H1 (cell line): ENCODE measurements around the gene TMEM235. TPM values are rescaled to one million over a fixed set of nuclear protein-coding genes. Genes with fewer than 3 reads are reported as not detected.

Experiments
- CTCF ChIA-PET: fragments of 300-600 bp; sonication (Branson Sonifier 250); formaldehyde crosslinking; loops from one replicate; lab custom pipeline; 2021; ENCODE audit not compliant: partially characterized antibody; lab: Charles Lee
- POLR2A ChIA-PET: fragments of 300-600 bp; sonication (Branson Sonifier 250); formaldehyde crosslinking; loops from one replicate; lab custom pipeline; 2021; ENCODE audit warnings: inconsistent platforms; ENCODE audit not compliant: partially characterized antibody; lab: Charles Lee
- DNase-seq, 2 experiments: peaks; one replicate each; pipeline versions ENCODE4 v3.0.0 to v3.0.0-alpha.2; 2010 to 2022; ENCODE audit warnings: low spot score in 2 of 2, low read depth in 1 of 2, mixed read lengths in 1 of 2
- FAIRE-seq: peaks from 2 replicates; lab custom pipeline; 2011; peaks lifted over from hg19 to GRCh38; lab: Jason Lieb, UNC
- H2AFZ ChIP-seq: 2 replicates; pipeline ENCODE4 v1.8.1; 2012; ENCODE audit warnings: low read length, inconsistent platforms
- H2AK5ac ChIP-seq: 2 replicates; pipeline ENCODE4 v1.6.1; 2013; ENCODE audit warnings: low read depth, low read length
- H2BK120ac ChIP-seq: replicated peaks from 2 replicates; pipeline ENCODE3; 2013; ENCODE audit warnings: low read depth, low read length, inconsistent platforms
- H2BK12ac ChIP-seq: 2 replicates; pipeline ENCODE4 v1.6.1; 2013; ENCODE audit warnings: low read depth, low read length
- H2BK15ac ChIP-seq: 2 replicates; pipeline ENCODE4 v1.6.1; 2013; ENCODE audit warnings: low read length
- H2BK20ac ChIP-seq: 2 replicates; pipeline ENCODE4 v1.6.1; 2013; ENCODE audit warnings: low read length
- H2BK5ac ChIP-seq: 2 replicates; pipeline ENCODE4 v1.6.1; 2013; ENCODE audit warnings: low read depth, low read length
- H3K14ac ChIP-seq: 2 replicates; pipeline ENCODE4 v1.6.1; 2013; ENCODE audit warnings: inconsistent platforms; ENCODE audit not compliant: insufficient read length
- H3K18ac ChIP-seq: 2 replicates; pipeline ENCODE4 v1.6.1; 2013; ENCODE audit warnings: low read length; ENCODE audit errors: extremely low read depth
- H3K23ac ChIP-seq: 2 replicates; pipeline ENCODE4 v1.6.1; 2013; ENCODE audit warnings: inconsistent platforms; ENCODE audit not compliant: insufficient read length
- H3K23me2 ChIP-seq: 2 replicates; pipeline ENCODE4 v1.6.1; 2013; ENCODE audit warnings: low read depth, low read length
- H3K27ac ChIP-seq: 2 replicates; pipeline ENCODE4 v1.6.1; 2011; ENCODE audit warnings: low read depth, low read length, inconsistent platforms
- H3K27me3 ChIP-seq, 4 experiments: replicated peaks in 1 of 4; 1 replicate in 1 of 4; 2 replicates in 3 of 4; pipeline versions ENCODE4 v1.6.1 to v1.8.1; 2011 to 2013; ENCODE audit warnings: low read length in 3 of 4, mild to moderate bottlenecking in 3 of 4, inconsistent platforms in 2 of 4, mixed read lengths in 2 of 4, moderate library complexity in 1 of 4; ENCODE audit not compliant: control insufficient read depth in 3 of 4, insufficient read depth in 3 of 4; ENCODE audit errors: extremely low read depth in 1 of 4
- H3K36me3 ChIP-seq, 4 experiments: 2 replicates each; pipeline versions ENCODE4 v1.6.1 to v1.8.1; 2011 to 2013; ENCODE audit warnings: mild to moderate bottlenecking in 4 of 4, low read length in 3 of 4, moderate library complexity in 2 of 4, control low read depth in 1 of 4, inconsistent platforms in 1 of 4; ENCODE audit not compliant: insufficient read depth in 4 of 4, control insufficient read depth in 2 of 4
- H3K4ac ChIP-seq: replicated peaks from 2 replicates; pipeline ENCODE3; 2013; ENCODE audit warnings: low read length, low read depth, mixed read lengths, inconsistent platforms; ENCODE audit not compliant: insufficient read length
- H3K4me1 ChIP-seq, 4 experiments: replicated peaks in 1 of 4; 1 replicate in 1 of 4; 2 replicates in 3 of 4; pipeline versions ENCODE4 v1.6.1 to v1.8.1; 2011 to 2013; ENCODE audit warnings: low read length in 3 of 4, inconsistent platforms in 2 of 4, mixed read lengths in 1 of 4; ENCODE audit not compliant: insufficient read depth in 4 of 4, control insufficient read depth in 3 of 4
- H3K4me2 ChIP-seq, 2 experiments: 2 replicates each; pipeline versions ENCODE4 v1.6.1 to v1.8.1; 2011 to 2013; ENCODE audit warnings: low read depth in 2 of 2, low read length in 2 of 2, control low read depth in 1 of 2, inconsistent platforms in 1 of 2, mild to moderate bottlenecking in 1 of 2; ENCODE audit not compliant: insufficient read depth in 1 of 2
- H3K4me3 ChIP-seq, 4 experiments: fragments of 200-600, 300-600 bp in 1 of 4; sonication (generic), shearing (Covaris generic), sonication (Bioruptor Twin) in 1 of 4; 2 replicates each; pipeline versions ENCODE4 v1.5.1 to v1.8.1; 2011 to 2016; ENCODE audit warnings: low read length in 4 of 4, low read depth in 3 of 4, control low read depth in 2 of 4, inconsistent platforms in 2 of 4, mild to moderate bottlenecking in 2 of 4, mixed read lengths in 1 of 4, moderate library complexity in 1 of 4; ENCODE audit not compliant: insufficient read depth in 2 of 4; ENCODE audit errors: extremely low read depth in 1 of 4
- H3K56ac ChIP-seq: replicated peaks from 2 replicates; pipeline ENCODE3; 2013; ENCODE audit warnings: low read depth, mild to moderate bottlenecking, mixed read lengths, low read length, inconsistent platforms; ENCODE audit not compliant: insufficient read length
- H3K79me1 ChIP-seq: 2 replicates; pipeline ENCODE4 v1.6.1; 2013; ENCODE audit warnings: low read depth, low read length, control low read depth
- H3K79me2 ChIP-seq, 2 experiments: 2 replicates each; pipeline versions ENCODE4 v1.6.1 to v1.8.1; 2012 to 2013; ENCODE audit warnings: low read length in 2 of 2, mild to moderate bottlenecking in 2 of 2, inconsistent platforms in 1 of 2; ENCODE audit not compliant: insufficient read depth in 2 of 2, control insufficient read depth in 1 of 2
- H3K9ac ChIP-seq, 4 experiments: replicated peaks in 1 of 4; 1 replicate in 1 of 4; 2 replicates in 3 of 4; pipeline versions ENCODE4 v1.6.1 to v1.8.1; 2011 to 2013; ENCODE audit warnings: low read depth in 3 of 4, low read length in 3 of 4, control low read depth in 2 of 4, mild to moderate bottlenecking in 2 of 4, moderate library complexity in 2 of 4, inconsistent platforms in 1 of 4; ENCODE audit errors: extremely low read depth in 1 of 4
- H3K9me3 ChIP-seq, 2 experiments: 2 replicates each; pipeline versions ENCODE4 v1.6.1 to v1.8.1; 2012 to 2013; ENCODE audit warnings: mild to moderate bottlenecking in 2 of 2, moderate library complexity in 2 of 2, control low read depth in 1 of 2, inconsistent platforms in 1 of 2, low read depth in 1 of 2, low read length in 1 of 2, mixed read lengths in 1 of 2; ENCODE audit not compliant: insufficient read depth in 2 of 2
- H4K20me1 ChIP-seq, 2 experiments: replicated peaks in 1 of 2; 2 replicates each; pipeline versions ENCODE3 to v1.8.1; 2011 to 2013; ENCODE audit warnings: inconsistent platforms in 2 of 2, low read length in 2 of 2, mild to moderate bottlenecking in 1 of 2; ENCODE audit not compliant: insufficient read depth in 2 of 2, control insufficient read depth in 1 of 2
- H4K5ac ChIP-seq: 2 replicates; pipeline ENCODE4 v1.6.1; 2013; ENCODE audit warnings: low read length, low read depth, mixed read lengths, inconsistent platforms; ENCODE audit not compliant: insufficient read length
- H4K8ac ChIP-seq: 2 replicates; pipeline ENCODE4 v1.8.0; 2013; ENCODE audit warnings: mild to moderate bottlenecking, moderate library complexity, low read length, inconsistent platforms; ENCODE audit not compliant: insufficient read depth; ENCODE audit errors: extremely low read depth
- H4K91ac ChIP-seq: replicated peaks from 2 replicates; pipeline ENCODE3; 2013; ENCODE audit warnings: low read length, mixed read lengths, inconsistent platforms; ENCODE audit not compliant: insufficient read length
- BRCA1 ChIP-seq: IDR thresholded peaks from 2 replicates; pipeline ENCODE4 v1.6.1; 2012; ENCODE audit warnings: low read depth, low read length, improper control_type of control experiment
- CREB1 ChIP-seq: IDR thresholded peaks from 2 replicates; pipeline ENCODE4 v1.6.1; 2012; ENCODE audit warnings: inconsistent platforms
- EP300 ChIP-seq, 2 experiments: IDR thresholded peaks; 1 replicate in 1 of 2; 2 replicates in 1 of 2; pipeline ENCODE4 v1.6.1; 2011 to 2012; ENCODE audit warnings: low read depth in 2 of 2, low read length in 2 of 2, mild to moderate bottlenecking in 2 of 2, borderline replicate concordance in 1 of 2, inconsistent platforms in 1 of 2, moderate library complexity in 1 of 2
- JUND ChIP-seq: IDR thresholded peaks from 2 replicates; pipeline ENCODE4 v1.6.1; 2011; ENCODE audit warnings: mild to moderate bottlenecking, improper control_type of control experiment, low read length
- MAX ChIP-seq: IDR thresholded peaks from 2 replicates; pipeline ENCODE4 v1.6.1; 2012; ENCODE audit warnings: inconsistent platforms
- NANOG ChIP-seq: IDR thresholded peaks from 2 replicates; pipeline ENCODE4 v1.6.1; 2011; ENCODE audit warnings: low read length, low read depth, mild to moderate bottlenecking, inconsistent platforms; ENCODE audit not compliant: insufficient read depth, poor library complexity, severe bottlenecking
- PHF8 ChIP-seq: fragments of 200-600 bp; sonication (generic); conservative IDR thresholded peaks from 2 replicates; pipeline ENCODE4 v1.7.1; 2012; ENCODE audit warnings: low read depth, mild to moderate bottlenecking, inconsistent platforms, low read length, moderate library complexity
- POLR2A ChIP-seq, 2 experiments: IDR thresholded peaks; 1 replicate in 1 of 2; 2 replicates in 1 of 2; pipeline ENCODE4 v1.6.1; 2011; ENCODE audit warnings: low read depth in 2 of 2, low read length in 2 of 2, mild to moderate bottlenecking in 2 of 2; ENCODE audit errors: control extremely low read depth in 1 of 2
- RBBP5 ChIP-seq: IDR thresholded peaks from 2 replicates; pipeline ENCODE4 v1.7.1; 2012; ENCODE audit warnings: low read depth, mild to moderate bottlenecking, inconsistent platforms, low read length, moderate library complexity, borderline replicate concordance
- SIX5 ChIP-seq: IDR thresholded peaks from 2 replicates; pipeline ENCODE4 v1.6.1; 2011; ENCODE audit warnings: mild to moderate bottlenecking, low read depth, low read length
- SP2 ChIP-seq: IDR thresholded peaks from 2 replicates; pipeline ENCODE4 v1.6.1; 2012; ENCODE audit warnings: mild to moderate bottlenecking, low read length, inconsistent platforms
- WGBS, 2 experiments: shearing (Covaris generic) in 1 of 2; methylation state at CpG; one replicate each; pipeline versions ENCODE4 v1.1.6 to v1.1.7; 2013 to 2015; ENCODE audit warnings: low lambda C conversion rate in 2 of 2, mixed read lengths in 2 of 2, inconsistent platforms in 1 of 2, low coverage in 1 of 2, missing lambda C conversion rate in 1 of 2; ENCODE audit not compliant: insufficient replicate concordance in 2 of 2, insufficient coverage in 1 of 2, insufficient read length in 1 of 2; ENCODE audit errors: extremely low coverage in 1 of 2, missing lambda C conversion rate in 1 of 2; 5-methylcytosine and 5-hydroxymethylcytosine counted together
- polyA plus RNA-seq, 7 experiments: library from polyadenylated mRNA; depleted of rRNA in 3 of 7; stranded (reverse) in 5 of 7; unstranded in 2 of 7; fragments of >200 nt in 5 of 7; fragments of 200-250 nt in 2 of 7; gene quantifications; 1 replicate in 5 of 7; 2 replicates in 1 of 7; 4 replicates in 1 of 7; pipeline versions ENCODE4 v1.2.1 to v1.2.3, GENCODE V29; 2011 to 2013; ENCODE audit warnings: missing spikeins in 2 of 7, mixed read lengths in 2 of 7
- total RNA-seq: library from RNA; stranded (reverse); fragmentation: NEBNext Ultra II Directional; extraction: Animal tissue kit (Norgen Biotek cat#: 25700); gene quantifications from 2 replicates; pipeline ENCODE4 v1.2.1, GENCODE V29; 2021

The TMEM235 gene
- total and polyA plus RNA-seq, 2 of the 8 experiments (the other 6 are each of a cell fraction or from before 2014, with no cell fraction given): 0.05 to 0.15 TPM

DNA sequence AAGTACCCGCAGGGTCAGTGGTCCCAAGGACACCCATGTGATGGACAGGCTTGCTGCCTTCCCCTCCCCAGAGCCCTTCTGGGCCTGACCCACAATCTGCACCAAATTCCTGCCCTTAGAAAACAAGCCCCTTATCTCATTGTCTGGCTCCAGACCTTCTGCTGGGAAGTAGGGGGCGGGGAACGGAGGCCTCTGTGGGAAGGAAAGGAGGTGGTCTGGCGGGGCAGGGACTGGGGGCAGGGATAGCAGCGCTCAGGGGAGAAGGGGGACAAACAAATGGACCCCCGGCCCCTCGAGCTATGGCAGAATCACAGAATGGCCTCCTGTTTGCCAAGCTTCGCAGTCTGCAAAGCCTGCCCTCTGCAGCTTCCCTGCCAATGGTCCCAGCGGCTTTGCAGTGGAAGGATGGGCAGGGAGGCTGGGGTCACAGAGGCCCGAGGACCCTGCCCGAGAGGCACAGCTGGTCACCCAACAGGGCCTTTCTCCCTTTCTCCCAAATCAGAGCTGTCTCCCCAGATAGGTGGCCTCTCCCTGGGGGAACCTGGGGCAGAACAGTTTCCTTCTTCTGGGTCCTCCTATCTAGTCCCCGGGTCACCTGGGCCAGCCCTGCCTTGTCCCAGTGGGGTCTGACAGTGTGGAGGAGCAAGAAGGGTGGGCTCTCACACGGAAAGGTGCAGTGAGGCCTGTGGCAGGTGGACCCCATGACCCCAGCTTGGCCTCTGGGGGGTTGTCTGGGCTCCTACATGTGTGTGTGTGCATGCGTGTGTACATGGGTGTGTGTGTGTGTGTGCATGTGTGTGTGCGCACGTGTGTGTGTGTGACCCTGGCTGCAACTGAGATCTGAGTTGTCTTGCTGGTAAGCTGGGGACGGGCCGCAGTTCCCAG lies 25.5 kb downstream of the TMEM235 start:
- Histone ChIP-seq H3K14ac (no peak overlapping the region), H2AK5ac (no peak overlapping the region; the same call in 1 of the 2 replicates), H3K36me3 (no peaks in the 10 kb centered on the region), H4K20me1 (peaks cover 0 to 2% of the 10 kb centered on the region in 2 experiments), H3K23me2 (peaks cover 4% of the 10 kb centered on the region; the same call in 1 of the 2 replicates), H2BK12ac (peak overlapping the region; percentile 80; the same call in 1 of the 2 replicates), H3K27ac (no peak overlapping the region), H3K79me1 (no peaks in the 10 kb centered on the region), H3K9ac (no peak overlapping the region), H3K4me3 (no peak overlapping the region), H3K27me3 (no peaks in the 10 kb centered on the region), H4K8ac (peak overlapping the region; percentile 11), H2AFZ (no peak overlapping the region), H3K79me2 (no peaks in the 10 kb centered on the region), H3K4me2 (no peak overlapping the region), H2BK5ac (peak overlapping the region; percentile 15; the same call in 1 of the 2 replicates), H3K56ac (no peak overlapping the region), H2BK120ac (no peak overlapping the region), H2BK15ac (peak overlapping the region; percentile 61; the same call in 1 of the 2 replicates), H3K18ac (peak overlapping the region; percentile 4; the same call in 1 of the 2 replicates), H3K4me1 (peaks cover 0 to 28% (median 21%) of the 10 kb centered on the region in 4 experiments; a peak in 6 of 7 replicates), H3K23ac (no peak overlapping the region), H2BK20ac (no peak overlapping the region), H4K91ac (peak overlapping the region; percentile 34), H4K5ac (no peak overlapping the region), H3K9me3 (no peaks in the 10 kb centered on the region), H3K4ac (peak overlapping the region; percentile 33)
- TF ChIP-seq NANOG: no peak
- TF ChIP-seq SP2: no peak
- TF ChIP-seq POLR2A (IDR thresholded peaks at IDR 0.05; ENCODE audit: control extremely low read depth in 1 of 2, low read depth in 2 of 2, low read length in 2 of 2): no peak
- TF ChIP-seq PHF8: no peak
- no peak for TF ChIP-seq CREB1
- TF ChIP-seq SIX5: no peak
- no peak for TF ChIP-seq EP300 (IDR thresholded peaks at IDR 0.05; ENCODE audit: borderline replicate concordance in 1 of 2, low read depth in 2 of 2, low read length in 2 of 2)
- TF ChIP-seq JUND: no peak
- no peak for TF ChIP-seq MAX
- no peak for TF ChIP-seq BRCA1
- no peak for TF ChIP-seq RBBP5
- ChIA-PET CTCF (interaction anchor here (0.6 to 3.3 kb wide), 12 partner anchors 9 to 165 kb away, joined by 3 to 15 read pairs (median 6); no protein-coding TSS in a partner anchor), POLR2A (interaction anchor here (1.0 to 4.0 kb wide), 4 partner anchors 10 to 70 kb away, joined by 4 to 23 read pairs (median 4); partner anchors contain the start of genes AFMID and TK1)
- DNase-seq (no peak), FAIRE-seq (no peak)
- 72% methylated on average over 15 of the region's 18 CpGs; no CpG with 5 or more reads in 1 of the 2 experiments for WGBS, 2 experiments
